IPS-18a (cell line): Measurements from ENCODE around the gene TEX13D.
"Not testable (repeated sequence)": the region's sequence is repeated elsewhere in the genome, so short reads cannot be mapped to it uniquely, and the experiment has no call there.

ENCODE experiments used
- H3K27ac ChIP-seq: one replicate; pipeline ENCODE4 v1.5.1; 2013; ENCODE audit warnings: low read length
- H3K27me3 ChIP-seq: one replicate; pipeline ENCODE4 v1.6.1; 2013; ENCODE audit warnings: mild to moderate bottlenecking, low read length; ENCODE audit not compliant: control insufficient read depth, insufficient read depth
- H3K36me3 ChIP-seq: one replicate; pipeline ENCODE4 v1.6.1; 2013; ENCODE audit warnings: low read depth, low read length; ENCODE audit not compliant: control insufficient read depth
- H3K4me1 ChIP-seq: one replicate; pipeline ENCODE4 v1.6.1; 2013; ENCODE audit warnings: low read depth, low read length; ENCODE audit not compliant: control insufficient read depth
- H3K4me3 ChIP-seq: one replicate; pipeline ENCODE4 v1.5.1; 2013; ENCODE audit warnings: low read length
- H3K9ac ChIP-seq: one replicate; pipeline ENCODE4 v1.6.1; 2013; ENCODE audit warnings: mild to moderate bottlenecking, low read length, moderate library complexity
- H3K9me3 ChIP-seq: one replicate; pipeline ENCODE4 v1.6.1; 2013; ENCODE audit warnings: low read depth, low read length; ENCODE audit not compliant: control insufficient read depth

Gene TEX13D

DNA sequence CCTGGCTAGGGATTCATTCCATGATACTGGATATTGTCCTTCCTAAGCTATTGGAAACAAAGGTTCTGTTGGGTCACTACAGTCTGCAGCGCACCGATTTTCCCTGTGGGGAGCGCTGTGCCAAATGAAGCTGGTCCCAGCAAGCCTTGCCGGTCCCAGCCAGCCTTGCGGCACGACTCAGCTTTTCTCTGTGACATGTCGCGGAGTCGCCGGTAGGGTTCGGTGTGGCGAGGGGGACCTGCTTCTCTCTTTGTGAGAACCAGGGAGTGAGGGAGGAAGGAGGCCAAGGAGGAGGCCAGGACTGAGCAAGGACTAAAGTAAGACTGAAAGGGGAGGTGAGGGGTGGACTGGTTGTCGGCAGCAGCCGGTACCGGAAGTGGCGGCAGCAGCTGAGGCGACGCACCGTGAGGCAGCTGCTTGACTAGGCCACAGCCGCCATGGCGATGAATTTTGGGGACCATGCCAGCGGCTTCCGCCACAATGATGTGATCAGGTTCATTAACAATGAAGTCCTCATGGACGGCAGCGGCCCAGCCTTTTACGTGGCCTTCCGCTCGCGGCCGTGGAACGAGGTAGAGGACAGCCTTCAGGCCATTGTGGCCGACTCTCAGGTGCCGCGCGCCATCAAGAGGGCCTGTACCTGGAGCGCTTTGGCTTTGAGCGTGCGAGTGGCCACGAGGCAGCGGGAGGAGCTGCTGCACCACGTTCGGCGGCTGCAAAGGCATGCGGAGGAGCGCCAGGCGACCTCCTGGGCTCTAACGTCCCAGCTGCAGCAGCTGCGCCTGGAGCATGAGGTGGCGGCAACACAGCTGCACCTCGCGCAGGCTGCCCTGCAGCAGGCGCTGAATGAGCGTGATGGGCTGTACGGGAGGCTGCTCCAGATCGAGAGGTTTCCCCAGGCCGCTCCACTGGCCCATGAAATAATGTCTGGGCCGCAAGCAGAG is at the start of gene TEX13D:
TEX13D (plus strand) TSS at position 180 of the 944 bp plus-strand sequence; CDS start at position 438, 258 bp downstream.
- no peak within 1 kb of the TSS for H3K9ac ChIP-seq
- H3K4me3 ChIP-seq, result no peak within 1 kb of the TSS
- no peaks in the 10 kb centered on the region for H3K27me3 ChIP-seq
- H3K27ac ChIP-seq, result no peak within 1 kb of the TSS
- no peaks in the 10 kb centered on the region for H3K9me3 ChIP-seq
- H3K4me1 ChIP-seq, result no peaks in the 10 kb centered on the region
- no peaks in the 10 kb centered on the region for H3K36me3 ChIP-seq

DNA sequence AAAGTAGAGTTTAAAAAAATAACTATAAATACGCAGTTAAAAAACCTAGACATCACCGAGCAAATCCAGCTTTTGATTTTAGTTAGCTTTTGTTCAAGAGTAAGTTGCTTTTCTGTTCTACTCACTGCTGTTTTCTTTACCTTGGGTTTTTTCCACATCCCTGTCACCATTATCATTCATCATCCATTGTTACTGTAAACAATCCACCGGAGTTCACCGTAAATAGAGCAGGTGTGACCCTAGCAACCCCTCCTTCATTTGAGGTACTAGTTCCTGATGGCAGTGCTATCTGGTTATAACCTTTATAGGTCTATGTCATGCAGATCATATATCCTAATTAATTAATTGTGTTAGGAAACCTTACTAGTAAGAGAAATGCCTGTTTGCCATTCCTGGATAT is 43.0 kb upstream of the TEX13D start:
- peaks cover 17% of the 10 kb centered on the region for H3K9me3 ChIP-seq
- no peak overlapping the region for H3K9ac ChIP-seq
- no peaks in the 10 kb centered on the region for H3K27me3 ChIP-seq
- no peak overlapping the region for H3K4me3 ChIP-seq
- H3K36me3 ChIP-seq, result no peaks in the 10 kb centered on the region
- peaks cover 6% of the 10 kb centered on the region for H3K4me1 ChIP-seq
- peak overlapping the region; percentile 18 for H3K27ac ChIP-seq

DNA sequence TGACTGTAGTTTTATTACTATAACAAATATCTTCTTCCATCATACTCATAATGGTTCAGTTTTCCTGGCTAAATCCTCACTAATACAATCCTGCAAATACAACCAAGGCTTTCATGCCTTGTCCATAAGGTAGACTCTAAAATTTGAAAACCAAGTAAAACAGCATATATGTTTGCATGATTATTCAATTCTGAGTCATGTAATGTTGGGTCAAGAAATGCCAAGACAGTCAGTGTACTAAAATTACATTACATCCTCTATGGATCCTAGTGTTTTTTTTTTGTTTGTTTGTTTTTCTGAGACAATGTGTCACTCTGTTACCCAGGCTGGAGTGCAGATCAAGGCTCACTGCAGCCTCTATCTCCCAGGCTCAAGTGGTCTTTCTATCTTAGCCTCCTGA is 38.6 kb upstream of the TEX13D start:
- H3K9me3 ChIP-seq, result peaks cover 21% of the 10 kb centered on the region
- H3K4me1 ChIP-seq, result peaks cover 6% of the 10 kb centered on the region
- H3K27me3 ChIP-seq, result no peaks in the 10 kb centered on the region
- no peaks in the 10 kb centered on the region for H3K36me3 ChIP-seq
- no peak overlapping the region for H3K27ac ChIP-seq
- H3K9ac ChIP-seq, result no peak overlapping the region
- no peak overlapping the region for H3K4me3 ChIP-seq

DNA sequence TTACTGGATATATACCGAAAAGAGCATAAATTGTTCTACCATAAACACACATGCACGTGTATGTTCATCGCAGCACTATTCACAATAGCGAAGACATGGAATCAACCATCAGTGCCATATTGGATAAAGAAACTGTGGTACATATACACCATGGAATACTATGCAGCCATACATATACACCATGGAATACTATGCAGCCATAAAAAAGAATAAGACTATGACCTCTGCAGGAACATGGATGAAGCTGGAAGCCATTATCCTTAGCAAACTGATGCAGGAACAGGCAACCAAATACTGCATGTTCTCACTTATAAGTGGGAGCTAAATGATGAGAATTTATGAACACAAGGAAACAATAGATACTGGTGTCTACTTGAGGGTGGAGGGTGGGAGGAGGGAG is 33.1 kb upstream of the TEX13D start:
- not testable (repeated sequence) for H3K4me3 ChIP-seq, H3K36me3 ChIP-seq, H3K27me3 ChIP-seq, H3K27ac ChIP-seq, H3K4me1 ChIP-seq, H3K9ac ChIP-seq
- H3K9me3 ChIP-seq, result peaks cover 14% of the 10 kb centered on the region

DNA sequence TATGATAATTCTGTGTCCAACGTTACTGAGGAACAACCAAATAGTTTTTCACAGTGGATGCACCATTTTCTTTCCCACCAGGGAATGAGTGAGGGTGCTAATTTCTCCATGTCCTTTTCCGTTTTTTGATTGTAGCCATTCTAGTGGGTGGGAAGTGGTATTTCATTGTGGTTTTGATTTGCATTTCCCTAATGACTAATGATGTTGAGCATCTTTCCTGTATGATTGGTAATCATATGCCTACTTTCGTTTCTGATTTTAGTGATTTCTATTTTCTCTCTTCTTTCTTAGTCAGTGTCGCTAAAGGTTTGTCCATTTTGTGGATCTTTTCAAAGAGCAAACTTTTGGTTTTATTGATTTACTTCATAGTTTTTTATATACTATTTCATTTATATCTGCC is 32.1 kb upstream of the TEX13D start:
- H3K9me3 ChIP-seq, result peaks cover 15% of the 10 kb centered on the region
- no peak overlapping the region for H3K9ac ChIP-seq
- H3K36me3 ChIP-seq, result no peaks in the 10 kb centered on the region
- H3K4me1 ChIP-seq, result no peaks in the 10 kb centered on the region
- H3K27ac ChIP-seq, result no peak overlapping the region
- H3K27me3 ChIP-seq, result no peaks in the 10 kb centered on the region
- H3K4me3 ChIP-seq, result no peak overlapping the region

DNA sequence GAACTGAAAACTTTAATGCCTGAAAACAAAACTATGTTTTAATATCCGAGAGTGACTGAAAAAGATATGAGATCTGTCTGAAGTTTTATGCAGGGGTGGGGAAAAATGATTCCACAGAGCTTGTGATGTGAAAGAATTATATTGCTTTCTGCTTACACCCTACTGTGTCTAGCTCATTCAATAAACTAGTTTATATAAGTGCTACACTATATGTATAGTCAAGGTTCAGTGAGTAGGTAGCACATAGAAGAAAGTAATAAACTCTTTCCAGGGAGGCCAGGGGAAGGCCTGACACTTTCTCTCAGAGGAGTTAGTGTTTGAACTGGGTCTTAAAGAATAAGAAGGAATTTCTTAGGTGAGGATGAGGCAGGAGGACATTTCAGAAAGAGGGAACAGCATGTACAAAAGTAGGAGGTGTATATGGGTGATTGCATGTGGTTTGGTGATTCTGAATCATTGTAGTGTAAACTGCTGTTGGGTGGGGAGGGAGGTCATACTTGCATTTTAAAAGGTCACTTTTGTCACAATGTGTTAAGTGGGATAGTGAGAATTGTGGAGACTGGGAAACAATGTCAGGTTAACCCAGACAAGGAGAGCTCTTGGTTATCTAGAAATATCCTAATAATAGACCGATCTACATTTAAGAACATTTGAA is 25.1 kb upstream of the TEX13D start:
- Histone ChIP-seq H3K27me3 (no peaks in the 10 kb centered on the region), H3K27ac (no peak overlapping the region), H3K36me3 (no peaks in the 10 kb centered on the region), H3K9me3 (peaks cover 12% of the 10 kb centered on the region), H3K4me1 (no peaks in the 10 kb centered on the region), H3K9ac (no peak overlapping the region), H3K4me3 (no peak overlapping the region)

DNA sequence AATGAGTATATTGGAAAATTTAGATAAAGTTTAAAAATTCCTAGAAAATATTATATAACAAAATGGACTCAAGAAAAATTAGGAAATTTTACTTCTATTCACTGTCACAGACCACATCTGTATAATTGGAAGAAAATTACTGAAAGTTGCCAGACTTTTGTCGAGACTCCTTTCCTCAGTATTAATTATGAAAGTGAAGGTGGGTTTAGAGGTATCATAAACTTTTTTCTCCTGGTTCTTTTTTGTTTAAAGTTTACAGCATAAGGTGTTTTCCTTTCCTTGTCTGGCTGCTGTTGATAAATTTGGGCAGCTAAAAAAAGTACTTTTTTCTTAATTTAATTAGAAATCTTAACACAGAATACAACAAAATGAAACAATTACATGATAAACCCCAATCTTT is 6.7 kb upstream of the TEX13D start:
- no peaks in the 10 kb centered on the region for H3K36me3 ChIP-seq
- H3K4me1 ChIP-seq, result no peaks in the 10 kb centered on the region
- H3K27ac ChIP-seq, result no peak overlapping the region
- H3K9ac ChIP-seq, result no peak overlapping the region
- H3K27me3 ChIP-seq, result no peaks in the 10 kb centered on the region
- H3K9me3 ChIP-seq, result peaks cover 8% of the 10 kb centered on the region
- no peak overlapping the region for H3K4me3 ChIP-seq

DNA sequence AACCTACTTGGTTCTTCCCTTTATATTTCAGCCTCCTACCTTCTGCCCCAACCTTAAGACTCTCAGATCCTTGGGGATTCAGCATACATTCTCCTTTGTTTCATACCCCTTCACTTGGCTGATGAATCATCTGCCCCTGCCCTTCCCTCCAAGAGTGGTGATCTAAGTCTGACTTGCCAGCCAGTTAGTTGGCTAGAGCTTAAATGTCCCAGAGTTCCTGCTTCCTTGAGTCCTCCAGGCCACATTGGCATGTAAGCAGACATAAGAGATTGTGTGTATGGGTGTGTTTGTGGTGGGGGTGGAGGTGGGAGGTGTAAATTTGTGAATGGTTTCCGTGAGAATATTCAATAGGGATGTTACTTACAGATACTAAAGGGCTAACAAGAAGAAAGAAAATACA is 3.7 kb upstream of the TEX13D start:
- H3K4me1 ChIP-seq, result no peaks in the 10 kb centered on the region
- no peak overlapping the region for H3K27ac ChIP-seq
- H3K4me3 ChIP-seq, result no peak overlapping the region
- no peaks in the 10 kb centered on the region for H3K9me3 ChIP-seq
- no peak overlapping the region for H3K9ac ChIP-seq
- no peaks in the 10 kb centered on the region for H3K36me3 ChIP-seq
- H3K27me3 ChIP-seq, result no peaks in the 10 kb centered on the region

DNA sequence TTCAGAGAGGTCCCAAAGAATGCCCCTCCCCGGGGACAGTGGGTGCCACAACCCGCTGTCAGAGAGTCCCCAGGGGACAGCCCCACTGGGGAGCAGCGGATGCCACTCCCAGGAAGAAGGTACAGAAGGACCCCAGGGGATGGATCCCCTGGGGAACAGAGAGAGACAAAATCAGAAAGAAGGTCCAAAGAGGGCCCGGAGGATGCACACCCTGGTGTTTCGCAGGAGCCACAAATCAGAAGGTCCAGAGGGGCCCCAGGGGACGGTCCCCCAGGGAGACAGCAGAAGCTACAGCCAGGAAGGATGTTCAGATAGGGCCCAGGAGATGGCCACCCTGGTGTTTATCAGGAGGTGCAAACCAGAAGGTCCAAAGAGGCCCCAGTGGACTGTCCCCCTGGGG is 1.4 kb downstream of the TEX13D start:
- H3K9me3 ChIP-seq, result no peaks in the 10 kb centered on the region
- no peak overlapping the region for H3K4me3 ChIP-seq
- no peak overlapping the region for H3K27ac ChIP-seq
- no peaks in the 10 kb centered on the region for H3K27me3 ChIP-seq
- no peaks in the 10 kb centered on the region for H3K36me3 ChIP-seq
- no peak overlapping the region for H3K9ac ChIP-seq
- no peaks in the 10 kb centered on the region for H3K4me1 ChIP-seq

DNA sequence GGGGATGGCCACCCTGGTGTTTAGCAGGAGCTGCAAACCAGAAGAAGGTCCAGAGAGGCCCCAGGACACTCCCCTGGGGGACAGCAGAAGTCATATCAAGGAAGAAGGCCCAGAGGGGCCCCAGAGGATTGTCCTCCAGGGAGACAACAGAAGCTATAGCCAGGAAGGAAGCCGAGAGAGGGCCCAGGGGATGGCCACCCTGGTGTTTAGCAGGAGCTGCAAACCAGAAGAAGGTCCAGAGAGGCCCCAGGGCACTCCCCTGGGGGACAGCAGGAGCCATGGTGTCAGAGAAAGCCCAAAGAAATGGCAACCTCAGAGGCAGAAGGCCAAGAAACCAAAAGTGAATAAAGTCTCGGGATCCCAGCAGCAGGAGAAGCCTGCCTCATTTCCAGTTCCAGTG is 2.1 kb downstream of the TEX13D start:
- H3K9me3 ChIP-seq, H3K9ac ChIP-seq, H3K36me3 ChIP-seq, H3K27ac ChIP-seq, H3K4me3 ChIP-seq, H3K4me1 ChIP-seq, H3K27me3 ChIP-seq: not testable (repeated sequence)

DNA sequence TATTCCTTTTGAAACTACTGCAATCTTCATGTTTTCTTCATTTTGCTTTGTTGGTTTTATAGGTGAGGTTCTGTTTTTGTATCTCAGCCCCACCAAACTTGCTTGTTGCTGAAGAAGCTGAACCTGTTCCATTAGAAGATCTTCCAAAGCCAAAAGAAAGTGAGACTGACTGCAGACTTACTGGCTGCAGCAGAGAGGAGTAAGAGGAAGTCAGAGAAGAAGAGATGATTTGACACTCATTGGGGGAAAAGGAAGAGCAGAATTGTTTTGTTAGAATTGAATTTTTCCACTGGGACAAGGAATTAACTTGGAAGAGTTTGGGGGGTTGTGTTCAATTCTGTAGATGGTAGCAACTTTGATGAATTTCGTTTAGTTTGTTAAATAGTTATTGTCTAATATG is 3.1 kb downstream of the TEX13D start:
- no peaks in the 10 kb centered on the region for H3K9me3 ChIP-seq
- H3K4me3 ChIP-seq, result no peak overlapping the region
- no peaks in the 10 kb centered on the region for H3K36me3 ChIP-seq
- no peaks in the 10 kb centered on the region for H3K27me3 ChIP-seq
- H3K27ac ChIP-seq, result no peak overlapping the region
- H3K4me1 ChIP-seq, result no peaks in the 10 kb centered on the region
- H3K9ac ChIP-seq, result no peak overlapping the region

DNA sequence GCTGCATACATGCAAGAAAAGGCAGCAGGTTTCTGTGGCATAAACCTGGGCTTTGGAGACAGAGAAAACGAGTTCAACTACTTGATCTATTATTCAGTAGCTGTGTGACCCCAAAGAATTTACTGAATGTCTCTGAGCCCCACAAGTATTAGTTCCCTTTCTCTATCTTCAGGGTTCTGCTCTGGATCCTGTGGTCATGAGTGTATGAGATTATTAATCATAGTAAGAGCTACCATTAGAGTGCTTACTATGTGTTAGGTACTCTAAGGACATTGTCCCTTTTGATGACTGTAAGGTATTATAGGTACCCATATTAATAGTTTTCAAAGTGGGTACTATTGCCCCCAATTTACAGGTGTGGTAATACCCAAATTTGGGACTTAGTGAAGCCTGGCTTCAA is 5.5 kb downstream of the TEX13D start:
- no peaks in the 10 kb centered on the region for H3K9me3 ChIP-seq
- no peak overlapping the region for H3K4me3 ChIP-seq
- no peaks in the 10 kb centered on the region for H3K4me1 ChIP-seq
- no peaks in the 10 kb centered on the region for H3K27me3 ChIP-seq
- no peak overlapping the region for H3K27ac ChIP-seq
- no peak overlapping the region for H3K9ac ChIP-seq
- no peaks in the 10 kb centered on the region for H3K36me3 ChIP-seq
